ENCODE data around the gene RRP12. TPM values are rescaled to one million over a fixed set of nuclear protein-coding genes. Genes with fewer than 3 reads are reported as not detected.

RRP12 gene
- total and polyA plus RNA-seq, 9 of the 15 experiments (the other 6 are each of a cell fraction or from before 2014, with no cell fraction given), result 4.6 to 68.2 (median 21.8) TPM

DNA sequence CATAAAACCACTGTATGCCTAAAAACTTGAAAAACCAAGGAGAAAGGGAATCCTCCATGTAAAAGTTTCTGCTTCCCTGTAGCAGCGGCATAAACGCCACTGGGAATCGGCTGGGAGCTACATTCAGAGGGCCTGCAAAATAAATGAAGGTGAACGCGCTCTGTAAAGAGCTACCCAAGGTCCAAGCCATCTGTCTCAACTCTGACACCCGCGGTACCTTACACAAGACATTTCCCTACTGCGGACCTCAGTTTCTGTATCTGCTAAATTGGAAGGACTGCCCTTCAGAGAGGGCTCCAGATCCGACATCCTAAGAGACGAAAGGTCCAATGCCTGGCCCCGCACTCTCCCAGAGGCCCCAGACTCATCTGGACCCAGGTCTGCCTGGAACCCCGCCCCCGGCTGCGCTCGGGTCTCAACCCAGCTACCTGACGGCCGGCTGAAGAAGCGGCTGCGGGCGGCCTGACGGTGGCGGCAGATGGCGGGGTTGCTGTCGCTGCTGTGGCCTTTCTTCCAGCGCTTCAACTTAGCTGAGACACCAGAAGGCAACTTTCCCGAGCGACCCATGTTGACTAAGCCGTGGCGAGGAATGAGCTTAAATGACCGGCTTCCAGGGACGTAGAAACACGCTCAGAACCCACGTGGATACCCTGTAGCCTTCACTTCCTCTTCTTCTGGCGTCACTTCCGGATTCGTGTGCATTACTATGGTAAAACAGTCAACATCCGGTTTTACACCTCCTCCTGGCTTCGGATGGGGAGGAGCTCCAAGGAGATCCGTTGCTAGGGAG is at the start of gene RRP12 (continued):
- TF ChIP-seq, protein P1, sequence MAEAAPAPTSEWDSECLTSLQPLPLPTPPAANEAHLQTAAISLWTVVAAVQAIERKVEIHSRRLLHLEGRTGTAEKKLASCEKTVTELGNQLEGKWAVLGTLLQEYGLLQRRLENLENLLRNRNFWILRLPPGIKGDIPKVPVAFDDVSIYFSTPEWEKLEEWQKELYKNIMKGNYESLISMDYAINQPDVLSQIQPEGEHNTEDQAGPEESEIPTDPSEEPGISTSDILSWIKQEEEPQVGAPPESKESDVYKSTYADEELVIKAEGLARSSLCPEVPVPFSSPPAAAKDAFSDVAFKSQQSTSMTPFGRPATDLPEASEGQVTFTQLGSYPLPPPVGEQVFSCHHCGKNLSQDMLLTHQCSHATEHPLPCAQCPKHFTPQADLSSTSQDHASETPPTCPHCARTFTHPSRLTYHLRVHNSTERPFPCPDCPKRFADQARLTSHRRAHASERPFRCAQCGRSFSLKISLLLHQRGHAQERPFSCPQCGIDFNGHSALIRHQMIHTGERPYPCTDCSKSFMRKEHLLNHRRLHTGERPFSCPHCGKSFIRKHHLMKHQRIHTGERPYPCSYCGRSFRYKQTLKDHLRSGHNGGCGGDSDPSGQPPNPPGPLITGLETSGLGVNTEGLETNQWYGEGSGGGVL (CRISPR knock-in tag; IDR thresholded peaks at IDR 0.05), result no peak
- no peak for TF ChIP-seq HOXB6 (CRISPR knock-in tag; IDR thresholded peaks at IDR 0.05; ENCODE audit: borderline replicate concordance)
- TF ChIP-seq TFAM (CRISPR knock-in tag; conservative IDR thresholded peaks at IDR 0.05), result no peak
- no peak for TF ChIP-seq POLR2AphosphoS5 (IDR thresholded peaks at IDR 0.05; ENCODE audit: control insufficient read depth, insufficient read depth, low read depth, low read length)
- TF ChIP-seq ZFP36 (IDR thresholded peaks at IDR 0.05; ENCODE audit: low read depth, low read length, partially characterized antibody), result no peak
- TF ChIP-seq, protein P2, sequence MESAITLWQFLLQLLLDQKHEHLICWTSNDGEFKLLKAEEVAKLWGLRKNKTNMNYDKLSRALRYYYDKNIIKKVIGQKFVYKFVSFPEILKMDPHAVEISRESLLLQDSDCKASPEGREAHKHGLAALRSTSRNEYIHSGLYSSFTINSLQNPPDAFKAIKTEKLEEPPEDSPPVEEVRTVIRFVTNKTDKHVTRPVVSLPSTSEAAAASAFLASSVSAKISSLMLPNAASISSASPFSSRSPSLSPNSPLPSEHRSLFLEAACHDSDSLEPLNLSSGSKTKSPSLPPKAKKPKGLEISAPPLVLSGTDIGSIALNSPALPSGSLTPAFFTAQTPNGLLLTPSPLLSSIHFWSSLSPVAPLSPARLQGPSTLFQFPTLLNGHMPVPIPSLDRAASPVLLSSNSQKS (CRISPR knock-in tag; IDR thresholded peaks at IDR 0.05), result no peak
- no peak for TF ChIP-seq KLF6 (CRISPR knock-in tag; IDR thresholded peaks at IDR 0.05; ENCODE audit: borderline replicate concordance)
- no peak for TF ChIP-seq GABPB2 (CRISPR knock-in tag; conservative IDR thresholded peaks at IDR 0.05)
- no peak; a peak in 1 of 3 replicates for TF ChIP-seq CBX3 (IDR thresholded peaks at IDR 0.05; ENCODE audit: borderline replicate concordance in 1 of 2, low read length in 2 of 2)
- no peak for TF ChIP-seq HLTF (IDR thresholded peaks at IDR 0.05)
- TF ChIP-seq KDM1A (IDR thresholded peaks at IDR 0.05), result no peak
- TF ChIP-seq ZNF253 (CRISPR knock-in tag; conservative IDR thresholded peaks at IDR 0.05), result no peak
- TF ChIP-seq NFE2L1 (tag; IDR thresholded peaks at IDR 0.05; ENCODE audit: borderline replicate concordance, low read depth), result no peak
- no peak for TF ChIP-seq ZNF444 (CRISPR knock-in tag; IDR thresholded peaks at IDR 0.05)
- TF ChIP-seq KAT7 (CRISPR knock-in tag; IDR thresholded peaks at IDR 0.05; ENCODE audit: borderline replicate concordance), result 0 out of 2 replicates have a peak, but pooled peaks have one; percentile 76
- no peak for TF ChIP-seq ELK1 (CRISPR knock-in tag; IDR thresholded peaks at IDR 0.05)
- TF ChIP-seq MBD1 (CRISPR knock-in tag; IDR thresholded peaks at IDR 0.05), result no peak
- TF ChIP-seq NCOR1 (IDR thresholded peaks at IDR 0.05), result no peak
- no peak for TF ChIP-seq DPF2 (IDR thresholded peaks at IDR 0.05)
- TF ChIP-seq ATF7 (IDR thresholded peaks at IDR 0.05), result peak; percentile 73; the same call in 1 of the 2 replicates
- TF ChIP-seq HDAC8 (tag; IDR thresholded peaks at IDR 0.05), result no peak
- no peak for TF ChIP-seq MIER1 (IDR thresholded peaks at IDR 0.05; ENCODE audit: low read depth)
- peak; percentile 98 for TF ChIP-seq HDAC2 (IDR thresholded peaks at IDR 0.05)

Data from K562 (cell line).